Measurements from ENCODE around the gene TBC1D25.

The TBC1D25 gene

GRCh38 chrX:48559636-48560035 lies 20.1 kb downstream of the TBC1D25 start:
- no peak for DNase-seq (ENCODE audit: low read depth in 3 of 3, low spot score in 1 of 3)

- DNase-seq (ENCODE audit: low read depth in 3 of 3, low spot score in 1 of 3), result no peak
Observed at GRCh38 chrX:48560056-48560455, 20.5 kb downstream of the TBC1D25 start.

- DNase-seq (ENCODE audit: low read depth in 3 of 3, low spot score in 1 of 3), result no peak
Observed at GRCh38 chrX:48560681-48561080, 21.2 kb downstream of the TBC1D25 start.

- no peak for DNase-seq (ENCODE audit: low read depth in 3 of 3, low spot score in 1 of 3)
Observed at GRCh38 chrX:48569958-48570357, 30.4 kb downstream of the TBC1D25 start.

GRCh38 chrX:48573690-48574269 lies 34.3 kb downstream of the TBC1D25 start:
- no peak for DNase-seq (ENCODE audit: low read depth in 3 of 3, low spot score in 1 of 3)

- DNase-seq (ENCODE audit: low read depth in 3 of 3, low spot score in 1 of 3), result peak; percentile 73 to 82 (median 77)
Observed at GRCh38 chrX:48574270-48575266, 35.1 kb downstream of the TBC1D25 start, which contains the start of gene RBM3. Gene RBM3 (plus strand): TSS chrX:48574484. CDS start chrX:48575181, 697 bp downstream.

- no peak for DNase-seq (ENCODE audit: low read depth in 3 of 3, low spot score in 1 of 3)
Observed at GRCh38 chrX:48575642-48576041, 36.1 kb downstream of the TBC1D25 start.

- no peak for DNase-seq (ENCODE audit: low read depth in 3 of 3, low spot score in 1 of 3)
Observed at GRCh38 chrX:48576108-48576507, 36.6 kb downstream of the TBC1D25 start.

- DNase-seq (ENCODE audit: low read depth in 3 of 3, low spot score in 1 of 3), result no peak
Observed at GRCh38 chrX:48578661-48579128, 39.2 kb downstream of the TBC1D25 start.

- DNase-seq (ENCODE audit: low read depth in 3 of 3, low spot score in 1 of 3), result no peak
Observed at GRCh38 chrX:48579259-48579658, 39.7 kb downstream of the TBC1D25 start.

GRCh38 chrX:48580662-48581061 lies 41.1 kb downstream of the TBC1D25 start:
- DNase-seq (ENCODE audit: low read depth in 3 of 3, low spot score in 1 of 3), result no peak

GRCh38 chrX:48584698-48585097 lies 45.2 kb downstream of the TBC1D25 start:
- DNase-seq (ENCODE audit: low read depth in 3 of 3, low spot score in 1 of 3), result no peak

- DNase-seq (ENCODE audit: low read depth in 3 of 3, low spot score in 1 of 3), result no peak
Observed at GRCh38 chrX:48589482-48590162, 50.1 kb downstream of the TBC1D25 start.

- no peak for DNase-seq (ENCODE audit: low read depth in 3 of 3, low spot score in 1 of 3)
Observed at GRCh38 chrX:48590203-48591103, 50.9 kb downstream of the TBC1D25 start.

- no peak for DNase-seq (ENCODE audit: low read depth in 3 of 3, low spot score in 1 of 3)
Observed at GRCh38 chrX:48591255-48591791, 51.8 kb downstream of the TBC1D25 start.

GRCh38 chrX:48592971-48593370 lies 53.5 kb downstream of the TBC1D25 start:
- DNase-seq (ENCODE audit: low read depth in 3 of 3, low spot score in 1 of 3), result no peak

GRCh38 chrX:48595929-48596328 lies 56.4 kb downstream of the TBC1D25 start:
- no peak for DNase-seq (ENCODE audit: low read depth in 3 of 3, low spot score in 1 of 3)

GRCh38 chrX:48597353-48598264 lies 58.1 kb downstream of the TBC1D25 start, which contains the start of gene WDR13:
Gene WDR13 (plus strand): TSS chrX:48597492. CDS start chrX:48597997, 505 bp downstream.
- peak; percentile 77 to 84 (median 80) for DNase-seq (ENCODE audit: low read depth in 3 of 3, low spot score in 1 of 3)

GRCh38 chrX:48598614-48599013 lies 59.1 kb downstream of the TBC1D25 start:
- no peak for DNase-seq (ENCODE audit: low read depth in 3 of 3, low spot score in 1 of 3)
